Limb (tissue), 2 donors: ENCODE measurements around the gene TLE1.
A peak's percentile ranks its signal among the peaks of the same experiment; 100 is the strongest.
"Not testable (repeated sequence)": the region's sequence is repeated elsewhere in the genome, so short reads cannot be mapped to it uniquely, and the experiment has no call there.

ENCODE experiments used
- DNase-seq, 2 donors: peaks; one replicate each; pipeline ENCODE4 v3.0.0-alpha.2; 2016; ENCODE audit errors: extremely low spot score in 2 of 2

Gene TLE1

GRCh38 chr9:81622471-81623255, 66.7 kb downstream of the TLE1 start:
- no peak for DNase-seq

- peak in 1 of 2 donors; percentile 44 for DNase-seq
Observed at GRCh38 chr9:81621785-81622259, 67.5 kb downstream of the TLE1 start.

GRCh38 chr9:81621118-81621517, 68.2 kb downstream of the TLE1 start:
- no peak for DNase-seq

- no peak for DNase-seq
Observed at GRCh38 chr9:81620002-81620390, 69.4 kb downstream of the TLE1 start.

DNA sequence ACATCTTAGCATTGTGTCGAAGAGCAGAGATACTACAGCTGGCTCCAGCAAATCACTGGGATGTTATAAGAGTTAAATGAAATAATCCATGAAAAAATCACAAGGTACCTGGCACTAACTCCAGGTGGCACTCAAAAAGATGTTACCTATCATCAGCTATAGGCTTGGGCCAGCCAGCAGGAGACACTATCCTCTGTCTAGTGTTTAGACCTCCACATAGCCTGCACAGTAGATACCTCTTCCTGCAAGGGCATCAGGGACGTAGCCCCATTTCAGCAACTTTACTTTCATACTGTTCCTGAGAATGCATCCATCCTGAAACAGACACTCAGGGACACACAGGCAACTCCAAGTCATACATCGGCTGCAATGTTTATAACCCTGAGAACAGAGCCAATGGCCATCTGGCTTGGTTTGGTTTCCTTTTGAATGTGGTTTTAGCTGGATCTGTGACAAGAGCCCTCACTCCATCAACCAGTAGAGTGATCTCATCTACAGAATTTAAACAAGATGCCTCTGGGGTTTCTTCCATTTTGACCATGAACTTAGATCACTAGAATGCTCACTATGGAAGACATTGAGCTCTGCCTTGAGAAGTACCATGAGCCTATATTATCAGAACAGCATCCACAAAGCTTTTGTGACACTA, 69.9 kb downstream of the TLE1 start:
- DNase-seq: no peak

- no peak for DNase-seq
Observed at GRCh38 chr9:81618923-81619322, 70.4 kb downstream of the TLE1 start.

- DNase-seq: no peak
Observed at GRCh38 chr9:81616141-81616540, 73.2 kb downstream of the TLE1 start.

- no peak for DNase-seq
Observed at GRCh38 chr9:81614335-81614734, 75.0 kb downstream of the TLE1 start.

GRCh38 chr9:81613002-81613812, 76.1 kb downstream of the TLE1 start:
- DNase-seq: peak; percentile 65 to 80

DNA sequence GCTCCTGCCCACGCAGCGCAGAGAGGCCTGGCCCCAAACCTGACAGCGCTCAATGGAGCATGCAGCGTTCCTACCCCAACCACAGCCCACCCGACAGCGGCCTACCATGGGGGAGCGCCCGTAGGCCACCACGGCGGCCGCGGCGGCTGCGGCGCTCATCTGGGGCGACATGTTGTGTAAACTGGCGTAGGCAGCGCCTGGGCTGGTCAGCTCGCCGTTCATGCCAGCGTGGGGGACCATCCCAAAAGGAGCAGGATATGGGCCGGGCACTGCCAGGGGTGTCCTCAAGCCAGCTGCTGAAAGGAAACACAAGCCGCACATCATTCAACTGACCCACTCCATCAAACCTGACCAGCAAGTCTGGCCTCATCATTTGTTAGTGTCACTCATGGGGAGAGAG, 77.7 kb downstream of the TLE1 start:
- no peak for DNase-seq

- DNase-seq: no peak
Observed at GRCh38 chr9:81610740-81611107, 78.6 kb downstream of the TLE1 start.

DNA sequence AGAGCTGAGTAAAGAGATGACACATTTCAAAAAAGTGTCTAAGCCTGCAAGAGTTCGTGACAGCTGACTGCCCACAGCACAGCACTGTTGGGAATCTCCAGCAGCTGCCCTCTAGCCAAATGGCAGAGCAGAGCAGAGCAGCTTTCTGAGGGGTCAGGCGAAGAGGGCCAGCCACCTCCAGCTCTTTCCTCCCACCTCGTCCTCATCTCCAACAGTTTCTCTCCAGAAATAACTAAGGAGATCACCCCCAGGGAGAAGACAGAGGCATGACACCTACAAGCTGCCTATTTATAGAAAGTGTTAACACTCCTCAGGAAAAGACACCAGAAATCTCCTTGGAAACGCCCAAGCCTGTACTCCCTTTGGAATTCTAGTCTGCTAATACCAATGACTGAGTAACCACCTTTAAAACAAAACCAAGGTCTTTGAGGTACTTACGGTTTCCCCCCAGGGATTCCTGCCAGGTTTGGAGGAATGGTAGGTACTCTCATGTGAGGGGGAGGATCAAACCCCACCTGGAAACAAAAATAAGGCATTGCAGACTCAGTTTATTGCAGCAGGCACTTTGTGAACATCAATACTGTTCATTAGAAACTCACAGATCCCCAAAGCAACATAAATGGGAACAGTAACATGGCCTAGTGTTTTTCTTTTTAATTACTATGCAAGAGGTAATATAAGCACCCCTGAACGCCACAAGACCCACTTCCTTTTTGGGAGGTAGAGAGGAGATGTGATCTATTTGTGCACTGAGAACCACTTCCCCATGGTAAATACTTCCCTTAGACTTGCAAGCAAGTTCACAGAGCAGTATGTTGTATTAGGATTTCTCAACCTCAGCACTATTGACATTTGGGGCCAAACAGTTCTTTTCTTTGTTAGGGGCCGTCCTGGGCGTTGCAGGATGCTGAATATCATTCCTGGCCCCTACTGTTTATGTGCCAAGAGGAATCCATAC, 79.3 kb downstream of the TLE1 start:
- no peak for DNase-seq

DNA sequence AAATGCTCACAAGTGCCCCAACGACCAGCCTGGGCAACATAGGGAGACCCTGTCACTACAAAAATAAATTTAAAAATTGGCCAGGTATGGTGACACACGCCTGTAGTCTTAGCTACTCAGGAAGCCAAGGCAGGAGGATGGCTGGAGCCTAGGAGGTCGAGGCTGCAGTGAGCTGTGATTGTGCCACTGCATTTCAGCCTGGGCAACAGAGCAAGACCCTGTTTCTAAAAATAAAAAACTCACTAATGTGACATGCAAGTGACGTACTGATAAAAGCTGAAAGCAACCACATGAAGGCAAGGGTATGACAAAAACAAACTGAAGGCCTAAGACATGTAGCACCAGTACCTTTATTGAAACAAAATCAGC, 81.1 kb downstream of the TLE1 start:
- no peak for DNase-seq

DNA sequence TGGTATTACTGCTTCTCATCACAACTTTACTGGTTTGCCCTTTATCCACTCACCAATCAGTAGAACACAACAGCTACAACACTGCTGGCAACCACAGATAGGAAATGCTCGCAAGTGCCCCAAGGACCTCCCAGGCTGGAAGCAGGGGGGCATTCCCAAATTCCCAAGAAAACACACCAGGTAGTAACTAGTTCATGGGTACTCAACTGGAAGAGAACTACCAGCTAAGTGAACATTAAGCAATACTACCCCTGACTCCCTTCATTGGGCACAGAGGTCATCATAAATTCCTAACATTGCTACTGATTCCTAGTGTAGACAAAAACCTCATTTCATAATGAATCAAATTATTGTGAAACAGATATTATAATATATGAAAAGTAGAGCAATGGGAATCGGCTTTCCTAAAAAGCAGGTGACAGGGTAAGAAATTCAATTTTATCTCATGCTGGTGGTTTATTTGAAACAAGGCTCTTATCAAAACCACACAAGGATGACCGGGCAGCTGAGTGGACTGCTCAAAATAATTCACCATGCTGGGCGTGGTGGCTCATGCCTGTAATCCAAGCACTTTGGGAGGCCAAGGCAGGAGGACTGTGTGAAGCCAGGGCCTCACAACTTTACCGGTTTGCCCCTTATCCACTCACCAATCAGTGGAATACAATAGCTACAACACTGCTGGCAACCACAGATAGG, 81.6 kb downstream of the TLE1 start:
- DNase-seq: no peak

DNA sequence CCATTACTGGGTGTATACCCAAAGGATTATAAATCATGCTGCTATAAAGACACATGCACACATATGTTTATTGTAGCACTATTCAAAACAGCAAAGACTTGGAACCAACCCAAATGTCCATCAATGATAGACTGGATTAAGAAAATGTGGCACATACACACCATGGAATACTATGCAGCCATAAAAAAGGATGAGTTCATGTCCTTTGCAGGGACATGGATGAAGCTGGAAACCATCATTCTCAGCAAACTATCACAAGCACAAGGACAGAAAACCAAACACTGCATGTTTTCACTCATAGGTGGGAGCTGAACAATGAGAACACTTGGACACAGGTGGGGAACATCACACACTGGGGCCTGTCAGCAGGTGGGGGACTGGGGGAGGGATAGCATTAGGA, 83.1 kb downstream of the TLE1 start:
- not testable (repeated sequence) for DNase-seq

- DNase-seq: no peak
Observed at GRCh38 chr9:81605170-81605670, 84.1 kb downstream of the TLE1 start.

DNA sequence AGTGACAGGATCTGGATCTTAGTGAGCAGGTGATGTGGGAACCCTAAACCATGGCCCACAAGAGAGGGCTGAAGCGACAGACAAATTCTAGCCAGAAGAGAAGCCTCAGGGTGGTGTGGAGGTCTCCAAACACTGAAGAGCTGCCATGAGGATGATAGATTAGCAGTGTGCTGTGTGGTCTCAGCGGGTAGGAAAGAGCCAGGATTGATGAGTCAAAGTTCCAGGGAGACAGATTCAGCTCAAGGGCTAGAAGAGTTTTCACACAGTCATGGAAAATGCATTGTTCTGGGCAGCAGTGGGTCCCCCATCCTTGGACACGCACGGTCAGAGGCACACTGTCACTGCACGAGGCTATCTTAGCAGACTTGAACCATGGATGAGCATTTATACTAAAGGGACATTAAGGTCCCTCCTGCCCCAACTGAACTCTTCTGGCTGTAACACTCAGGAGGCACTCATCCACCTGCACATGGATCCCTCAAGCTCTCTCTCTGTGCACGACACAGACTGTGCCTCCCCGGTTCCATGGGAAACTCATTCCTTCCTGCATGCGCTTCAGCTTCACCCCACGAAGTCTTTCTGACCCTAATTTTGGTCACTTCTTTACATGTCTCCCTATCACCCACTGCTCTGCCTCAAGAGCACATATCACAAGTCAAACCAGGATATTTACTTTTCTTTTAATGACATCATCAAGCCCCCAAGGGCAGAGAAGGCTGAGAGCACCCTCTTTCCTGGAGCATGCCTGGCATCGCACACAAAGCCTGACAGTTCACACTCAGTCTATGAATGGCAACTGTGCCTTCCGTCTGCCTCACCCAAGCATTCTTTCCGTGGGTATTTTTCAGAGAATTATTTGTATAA, 84.8 kb downstream of the TLE1 start:
- no peak for DNase-seq

DNA sequence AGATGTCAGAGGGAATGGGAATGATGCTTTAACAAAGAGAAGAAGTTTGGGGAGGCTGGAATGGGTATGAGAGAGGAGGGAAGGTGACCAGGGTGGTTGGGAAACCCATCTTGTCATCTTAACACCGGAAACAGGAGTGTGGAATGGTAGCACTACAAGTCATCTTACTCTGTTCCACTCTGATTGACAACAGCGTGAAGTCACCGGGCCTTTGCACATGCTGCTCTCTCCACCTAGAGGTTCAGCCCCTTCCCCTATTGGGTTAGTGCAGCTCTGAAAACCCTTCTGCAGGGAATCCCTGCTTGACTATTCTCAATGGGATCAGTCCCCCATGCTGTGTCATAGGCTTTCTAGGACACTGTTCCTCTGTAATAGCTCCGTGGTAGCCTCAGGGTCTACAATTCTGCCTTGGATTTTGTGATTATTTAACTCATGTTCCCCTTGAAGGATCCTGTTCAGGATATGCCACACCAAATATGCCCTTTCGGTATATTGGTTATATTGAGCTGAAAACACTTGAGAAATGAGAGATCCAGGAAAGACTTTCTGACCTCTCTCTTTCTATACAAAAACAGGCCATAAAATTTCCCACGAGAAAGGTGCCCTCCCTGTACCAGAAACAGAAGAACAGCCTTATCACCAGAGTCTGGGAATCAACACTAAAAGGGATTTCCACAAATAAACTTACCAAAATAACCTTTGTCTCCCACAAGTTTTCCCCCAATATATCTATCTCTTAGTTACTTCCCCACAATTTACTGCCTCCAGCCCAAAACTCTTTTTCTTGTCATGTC, 86.3 kb downstream of the TLE1 start:
- DNase-seq: no peak
